HepG2 (cell line): ENCODE data around the gene SRP68. TPM values are rescaled to one million over a fixed set of nuclear protein-coding genes. Genes with fewer than 3 reads are reported as not detected.

Source experiments
- BRF2 ChIP-seq: sonication (generic); formaldehyde crosslinking; IDR thresholded peaks from 2 replicates; pipeline ENCODE4 v1.8.1; 2022; ENCODE audit warnings: mild to moderate bottlenecking, missing genetic modification reagents
- CENPBD1 ChIP-seq: sonication (generic); formaldehyde crosslinking; IDR thresholded peaks from 2 replicates; pipeline ENCODE4 v1.8.0; 2022; ENCODE audit warnings: missing genetic modification reagents, low read depth, mild to moderate bottlenecking, borderline replicate concordance
- KLF16 ChIP-seq, 2 experiments: sonication (generic) in 1 of 2; formaldehyde crosslinking in 1 of 2; IDR thresholded peaks; 2 replicates each; pipeline versions ENCODE4 v1.6.1 to v1.8.0; 2016 to 2023; ENCODE audit warnings: missing genetic modification reagents in 2 of 2, missing compliant biosample characterization in 1 of 2
- ONECUT2 ChIP-seq: sonication (generic); formaldehyde crosslinking; IDR thresholded peaks from 2 replicates; pipeline ENCODE4 v1.4.0; 2020; ENCODE audit warnings: missing genetic modification reagents
- REST ChIP-seq, 2 experiments: IDR thresholded peaks; 2 replicates each; pipeline ENCODE4 v1.6.1; 2011 to 2012; ENCODE audit warnings: low read length in 2 of 2, borderline replicate concordance in 1 of 2, low read depth in 1 of 2, mild to moderate bottlenecking in 1 of 2, moderate library complexity in 1 of 2
- RFX1 ChIP-seq: fragments of 450-650 bp; IDR thresholded peaks from 2 replicates; pipeline ENCODE4 v1.6.1; 2017
- ZNF280D ChIP-seq: sonication (generic); formaldehyde crosslinking; IDR thresholded peaks from 2 replicates; pipeline ENCODE4 v1.5.1; 2020; ENCODE audit warnings: mild to moderate bottlenecking, missing genetic modification reagents
- ZNF350 ChIP-seq: sonication (generic); formaldehyde crosslinking; IDR thresholded peaks from 2 replicates; pipeline ENCODE4 v1.4.0; 2020; ENCODE audit warnings: mild to moderate bottlenecking, low read depth, missing genetic modification reagents, borderline replicate concordance
- ZNF407 ChIP-seq: sonication (generic); formaldehyde crosslinking; IDR thresholded peaks from one replicate; pipeline ENCODE4 v1.5.1; 2020; ENCODE audit warnings: mild to moderate bottlenecking, missing genetic modification reagents; ENCODE audit errors: not compliant biosample characterization
- ZNF546 ChIP-seq: sonication (generic); formaldehyde crosslinking; conservative IDR thresholded peaks from 2 replicates; pipeline ENCODE4 v1.8.1; 2023; ENCODE audit warnings: mild to moderate bottlenecking, missing genetic modification reagents
- polyA plus RNA-seq, 8 experiments: library from polyadenylated mRNA; depleted of rRNA in 3 of 8; stranded (reverse) in 7 of 8; unstranded in 1 of 8; fragments of >200 nt; fragmentation: Illumina TruSeq in 4 of 8; extraction: Trizol in 4 of 8; gene quantifications; 2 replicates each; pipeline versions ENCODE4 v1.2.1 to v1.2.3, GENCODE V29; 2011 to 2016; ENCODE audit warnings: low read depth in 4 of 8, missing spikeins in 1 of 8, mixed read lengths in 1 of 8; ENCODE audit not compliant: insufficient read depth in 1 of 8
- total RNA-seq, 5 experiments: library from RNA; depleted of rRNA; stranded (reverse); fragments of >200 nt; fragmentation: Illumina TruSeq; extraction: Trizol; gene quantifications; 2 replicates each; pipeline ENCODE4 v1.2.3, GENCODE V29; 2016; ENCODE audit warnings: low read depth in 1 of 5

Gene SRP68
- total and polyA plus RNA-seq, 2 of the 13 experiments (the other 11 are each of a cell fraction or from before 2014, with no cell fraction given), result 39.8 to 74.3 TPM

GRCh38 chr17:76027159-76027839 is 45.0 kb downstream of the SRP68 start, which contains the start of gene EVPL (continued):
- 0 out of 4 replicates have a peak, but pooled peaks of 1 of the 2 experiments have one; percentile 31 for TF ChIP-seq REST (IDR thresholded peaks at IDR 0.05; ENCODE audit: borderline replicate concordance in 1 of 2, low read depth in 1 of 2, low read length in 2 of 2)
- TF ChIP-seq ZNF546 (CRISPR knock-in tag), result no peak; the same call in 1 of the 2 replicates
- TF ChIP-seq ZNF350, result peak; percentile 83
- TF ChIP-seq ZNF280D (CRISPR knock-in tag), result no peak; the same call in 1 of the 2 replicates
- TF ChIP-seq RFX1, result no peak
- no peak for TF ChIP-seq ZNF407 (CRISPR knock-in tag)
- TF ChIP-seq ONECUT2 (CRISPR knock-in tag), result no peak
- no peak for TF ChIP-seq BRF2 (CRISPR knock-in tag)
- peak in 1 of 2 experiments; percentile 49; a peak in 1 of 4 replicates for TF ChIP-seq KLF16 (CRISPR knock-in tag; IDR thresholded peaks at IDR 0.05)
- TF ChIP-seq CENPBD1, result no peak
